Epithelial cell of esophagus (primary cell): ENCODE data around the gene ATP6V0A4.
A peak's percentile ranks its signal among the peaks of the same experiment; 100 is the strongest.

Experiments
- DNase-seq: peaks from one replicate; pipeline ENCODE4 v3.0.0; 2010; ENCODE audit warnings: low read depth
- H3K4me3 ChIP-seq: 2 replicates; pipeline ENCODE4 v1.5.1; 2011; ENCODE audit warnings: mild to moderate bottlenecking, low read length, control low read depth
- TF ChIP-seq, protein P1 (sequence below): IDR thresholded peaks from 2 replicates; pipeline ENCODE4 v1.5.1; 2011; ENCODE audit warnings: low read depth, mild to moderate bottlenecking, low read length, control low read depth, inconsistent platforms; ENCODE audit not compliant: insufficient read depth; ENCODE audit errors: missing control alignments

The ATP6V0A4 gene

GRCh38 chr7:138768241-138768640 lies 29.8 kb downstream of the ATP6V0A4 start:
- TF ChIP-seq, protein P1, sequence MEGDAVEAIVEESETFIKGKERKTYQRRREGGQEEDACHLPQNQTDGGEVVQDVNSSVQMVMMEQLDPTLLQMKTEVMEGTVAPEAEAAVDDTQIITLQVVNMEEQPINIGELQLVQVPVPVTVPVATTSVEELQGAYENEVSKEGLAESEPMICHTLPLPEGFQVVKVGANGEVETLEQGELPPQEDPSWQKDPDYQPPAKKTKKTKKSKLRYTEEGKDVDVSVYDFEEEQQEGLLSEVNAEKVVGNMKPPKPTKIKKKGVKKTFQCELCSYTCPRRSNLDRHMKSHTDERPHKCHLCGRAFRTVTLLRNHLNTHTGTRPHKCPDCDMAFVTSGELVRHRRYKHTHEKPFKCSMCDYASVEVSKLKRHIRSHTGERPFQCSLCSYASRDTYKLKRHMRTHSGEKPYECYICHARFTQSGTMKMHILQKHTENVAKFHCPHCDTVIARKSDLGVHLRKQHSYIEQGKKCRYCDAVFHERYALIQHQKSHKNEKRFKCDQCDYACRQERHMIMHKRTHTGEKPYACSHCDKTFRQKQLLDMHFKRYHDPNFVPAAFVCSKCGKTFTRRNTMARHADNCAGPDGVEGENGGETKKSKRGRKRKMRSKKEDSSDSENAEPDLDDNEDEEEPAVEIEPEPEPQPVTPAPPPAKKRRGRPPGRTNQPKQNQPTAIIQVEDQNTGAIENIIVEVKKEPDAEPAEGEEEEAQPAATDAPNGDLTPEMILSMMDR, result no peak
- DNase-seq, result no peak
- no peak overlapping the region for H3K4me3 ChIP-seq

DNA sequence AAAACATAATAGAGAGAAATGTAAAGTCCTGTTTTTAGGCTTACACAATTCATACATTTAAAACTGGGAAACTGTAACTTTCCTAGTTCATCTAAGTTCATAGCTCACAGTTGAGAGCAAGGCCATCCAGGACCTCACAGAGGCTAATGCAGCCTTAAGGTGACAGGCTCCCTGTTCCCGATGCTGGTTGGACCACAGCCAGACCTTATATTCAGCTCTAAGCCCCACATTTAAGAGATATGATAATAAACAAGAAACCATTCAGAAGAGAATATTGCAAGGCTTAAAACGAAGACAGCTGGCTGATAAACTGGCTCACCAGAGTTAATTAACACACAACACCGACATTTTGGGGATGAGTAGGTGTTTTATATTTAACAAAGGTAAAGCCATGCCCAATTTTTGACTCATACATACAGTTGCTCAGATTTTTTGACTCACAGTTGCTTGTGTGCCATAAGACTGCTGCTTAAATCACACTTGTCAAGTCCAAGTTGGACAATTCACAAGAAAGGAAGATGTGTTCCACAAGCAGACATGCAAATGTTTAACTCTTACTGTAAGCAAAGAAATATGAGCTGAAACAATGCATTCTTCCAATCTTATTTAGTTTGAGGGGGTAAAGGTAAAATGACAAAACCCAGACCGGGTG lies 41.3 kb downstream of the ATP6V0A4 start:
- TF ChIP-seq, protein P1, result no peak
- peak; percentile 55 for DNase-seq
- no peak overlapping the region for H3K4me3 ChIP-seq

DNA sequence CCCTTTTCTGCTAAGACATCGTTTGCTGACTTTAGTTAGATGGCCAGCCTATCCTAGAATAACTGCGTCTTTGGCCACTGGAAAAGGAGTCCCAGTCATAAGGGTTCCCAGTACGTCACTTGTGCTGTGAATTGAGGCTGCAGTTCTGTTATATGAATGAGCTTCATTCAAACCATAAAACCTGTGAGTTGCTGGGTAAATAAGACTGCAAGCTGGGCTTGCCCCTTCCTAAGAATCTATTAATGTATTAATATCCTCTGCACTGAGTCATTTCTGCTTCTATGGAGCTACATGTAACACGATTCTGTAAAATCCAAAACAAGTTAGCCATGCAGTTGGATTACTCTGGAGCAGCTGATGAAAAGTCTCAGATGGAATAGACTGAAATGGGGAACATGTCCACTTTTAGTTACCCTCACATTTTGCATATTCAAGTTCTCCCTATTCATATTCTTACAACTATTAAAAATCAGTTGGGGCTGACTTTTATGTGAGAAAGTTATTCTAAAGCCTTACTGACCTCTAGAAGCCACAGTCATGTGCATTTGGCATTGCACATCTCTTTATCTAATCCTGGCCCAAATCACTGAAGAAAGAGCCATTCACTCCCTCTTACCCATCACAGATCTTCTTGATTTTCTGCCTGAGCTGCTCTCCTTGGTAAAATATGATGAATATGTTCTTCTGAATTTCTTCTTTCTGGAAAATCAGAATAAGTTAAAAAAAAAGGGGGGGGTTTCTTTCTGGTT lies 42.0 kb downstream of the ATP6V0A4 start:
- no peak for DNase-seq
- H3K4me3 ChIP-seq, result no peak overlapping the region
- TF ChIP-seq, protein P1, result no peak

DNA sequence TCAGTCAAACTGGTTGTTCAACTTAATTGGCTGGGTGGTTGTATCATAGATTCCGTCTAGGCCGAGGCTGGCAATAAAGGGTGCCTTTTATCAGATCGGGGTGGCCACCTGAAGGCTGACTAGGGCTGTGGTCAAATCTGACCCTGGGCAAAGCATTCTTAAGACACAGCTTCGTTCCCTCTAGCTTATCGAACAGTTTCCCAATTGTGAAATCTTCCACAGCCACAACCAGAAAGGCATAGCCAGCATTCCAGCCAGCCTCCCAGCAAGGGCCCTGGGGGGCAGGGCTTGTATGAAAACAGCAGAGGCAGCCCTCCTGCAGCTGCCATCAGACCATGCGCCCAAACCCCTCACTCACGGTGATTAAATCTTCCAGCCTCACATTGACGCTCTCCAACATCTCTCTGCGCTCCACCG lies 42.7 kb downstream of the ATP6V0A4 start:
- peak; percentile 34 for DNase-seq
- no peak overlapping the region for H3K4me3 ChIP-seq

DNA sequence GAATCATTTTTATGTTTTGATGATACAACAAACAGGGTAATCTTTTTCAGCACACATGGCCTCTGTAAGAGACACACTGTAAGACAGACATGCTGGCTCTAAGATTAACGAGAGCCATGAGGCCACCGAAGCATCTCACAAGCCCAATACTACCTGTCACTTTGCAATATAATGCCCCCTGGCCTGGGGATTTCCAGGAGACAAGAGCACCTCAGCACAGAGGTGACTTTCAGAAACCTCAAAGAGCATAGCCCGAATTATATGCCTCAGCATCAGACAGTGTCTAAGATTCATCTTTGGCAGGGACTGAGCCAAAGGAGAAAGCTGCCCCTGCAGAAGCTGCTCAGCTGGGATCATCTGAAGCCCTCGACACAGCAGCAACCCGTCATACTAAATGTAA lies 44.4 kb downstream of the ATP6V0A4 start:
- no peak for DNase-seq
- TF ChIP-seq, protein P1, result no peak
- H3K4me3 ChIP-seq, result no peak overlapping the region

More for the DNA sequence above, 42.7 kb downstream of the ATP6V0A4 start:
- TF ChIP-seq, protein P1, result no peak

- TF ChIP-seq, protein P1, result no peak
- no peak for DNase-seq
- H3K4me3 ChIP-seq, result no peak overlapping the region
These were observed 44.9 kb downstream of the ATP6V0A4 start for GRCh38 chr7:138753150-138753518.
